Vagina (tissue), 2 donors: ENCODE measurements around the gene CFHR1. TPM values are rescaled to one million over a fixed set of nuclear protein-coding genes. Genes with fewer than 3 reads are reported as not detected.
"Not testable (repeated sequence)": the region's sequence is repeated elsewhere in the genome, so short reads cannot be mapped to it uniquely, and the experiment has no call there.

Experiments
- DNase-seq, 2 donors: peaks; one replicate each; pipeline ENCODE4 v3.0.0-alpha.2; 2017; ENCODE audit errors: extremely low spot score in 2 of 2
- H3K27ac ChIP-seq: fragments of 200-600 bp; sonication (generic); one replicate; pipeline ENCODE4 v1.5.1; 2019
- H3K27me3 ChIP-seq: fragments of 200-600 bp; sonication (generic); one replicate; pipeline ENCODE4 v1.5.1; 2019
- H3K36me3 ChIP-seq, 2 donors: fragments of 200-600 bp; sonication (generic); one replicate each; pipeline ENCODE4 v1.5.1; 2017 to 2019
- H3K4me1 ChIP-seq: fragments of 200-600 bp; sonication (generic); one replicate; pipeline ENCODE4 v1.5.1; 2019
- H3K4me3 ChIP-seq, 2 donors: fragments of 200-600 bp; sonication (generic); 1 replicate in 1 of 2; 2 replicates in 1 of 2; pipeline ENCODE4 v1.5.1; 2016 to 2019
- H3K9me3 ChIP-seq: fragments of 200-600 bp; sonication (generic); one replicate; pipeline ENCODE4 v1.5.1; 2019
- CTCF ChIP-seq, 3 experiments: fragments of 450-650 bp in 2 of 3; fragments of 200-600 bp in 1 of 3; sonication (generic) in 1 of 3; IDR thresholded peaks; one replicate each; pipeline ENCODE4 v1.5.1; 2017 to 2019; ENCODE audit warnings: antibody characterized with exemption in 3 of 3, mild to moderate bottlenecking in 2 of 3, moderate library complexity in 2 of 3
- POLR2A ChIP-seq, 2 donors: fragments of 450-650 bp; IDR thresholded peaks; one replicate each; pipeline ENCODE4 v1.6.1; 2017; ENCODE audit warnings: antibody characterized with exemption in 2 of 2, mild to moderate bottlenecking in 2 of 2, moderate library complexity in 2 of 2
- POLR2AphosphoS5 ChIP-seq, 2 donors: sonication (generic); formaldehyde crosslinking; IDR thresholded peaks; one replicate each; pipeline ENCODE4 v1.9.0; 2017; ENCODE audit warnings: antibody characterized with exemption in 2 of 2, mild to moderate bottlenecking in 2 of 2, low read depth in 1 of 2; ENCODE audit not compliant: insufficient read depth in 1 of 2
- intact Hi-C: fragments of 100-400 bp; cut with DNase I; formaldehyde crosslinking; loops from one replicate; pipeline ENCODE4 v1.15.1; 2023
- total RNA-seq: library from RNA; depleted of rRNA; stranded (reverse); fragments of >200 nt; gene quantifications from one replicate; pipeline ENCODE4 v1.2.3, GENCODE V29; 2016

CFHR1 gene
- total RNA-seq, result not detected

GRCh38 chr1:196819531-196819930, at the start of gene CFHR1:
Gene CFHR1, plus strand, starts transcription at chr1:196819731. Its CDS starts 114 bp downstream, at chr1:196819845.
- H3K9me3 ChIP-seq, H3K36me3 ChIP-seq, H3K27me3 ChIP-seq, H3K27ac ChIP-seq, H3K4me3 ChIP-seq, DNase-seq, intact Hi-C loops, H3K4me1 ChIP-seq: not testable (repeated sequence)

- intact Hi-C loops, H3K36me3 ChIP-seq, H3K4me3 ChIP-seq, H3K27me3 ChIP-seq, DNase-seq, H3K4me1 ChIP-seq, H3K27ac ChIP-seq, H3K9me3 ChIP-seq: not testable (repeated sequence)
Measured at GRCh38 chr1:196769823-196770222, 49.7 kb upstream of the CFHR1 start.

GRCh38 chr1:196773713-196774112, 45.8 kb upstream of the CFHR1 start:
- no peaks in the 10 kb centered on the region for H3K9me3 ChIP-seq
- H3K27me3 ChIP-seq, result no peaks in the 10 kb centered on the region
- TF ChIP-seq POLR2A (IDR thresholded peaks at IDR 0.05) (no peak), POLR2AphosphoS5 (IDR thresholded peaks at IDR 0.05; ENCODE audit: insufficient read depth in 1 of 2, low read depth in 1 of 2) (no peak), CTCF (IDR thresholded peaks at IDR 0.05) (no peak)
- no peaks in the 10 kb centered on the region for H3K4me1 ChIP-seq
- intact Hi-C loops, result no loop called here
- no peak overlapping the region for H3K4me3 ChIP-seq
- H3K36me3 ChIP-seq, result no peaks in the 10 kb centered on the region
- H3K27ac ChIP-seq, result no peak overlapping the region
- DNase-seq, result no peak

- Histone ChIP-seq H3K9me3 (no peaks in the 10 kb centered on the region), H3K36me3 (no peaks in the 10 kb centered on the region), H3K27me3 (no peaks in the 10 kb centered on the region), H3K27ac (no peak overlapping the region), H3K4me3 (no peak overlapping the region), H3K4me1 (no peaks in the 10 kb centered on the region)
- DNase-seq, result no peak
- intact Hi-C loops, result no loop called here
- TF ChIP-seq CTCF (IDR thresholded peaks at IDR 0.05) (no peak), POLR2A (IDR thresholded peaks at IDR 0.05) (no peak), POLR2AphosphoS5 (IDR thresholded peaks at IDR 0.05; ENCODE audit: insufficient read depth in 1 of 2, low read depth in 1 of 2) (no peak)
Measured at GRCh38 chr1:196774175-196774574, 45.4 kb upstream of the CFHR1 start.

- H3K27me3 ChIP-seq, result no peaks in the 10 kb centered on the region
- no peak for DNase-seq
- H3K4me3 ChIP-seq, result no peak within 1 kb of the TSS
- H3K9me3 ChIP-seq, result no peaks in the 10 kb centered on the region
- H3K36me3 ChIP-seq, result no peaks in the 10 kb centered on the region
- H3K27ac ChIP-seq, result no peak within 1 kb of the TSS
- H3K4me1 ChIP-seq, result no peaks in the 10 kb centered on the region
- intact Hi-C loops, result no loop called here
- no peak for TF ChIP-seq POLR2AphosphoS5 (IDR thresholded peaks at IDR 0.05; ENCODE audit: insufficient read depth in 1 of 2, low read depth in 1 of 2)
- no peak for TF ChIP-seq POLR2A (IDR thresholded peaks at IDR 0.05)
- TF ChIP-seq CTCF (IDR thresholded peaks at IDR 0.05), result no peak
Measured at GRCh38 chr1:196774603-196775002, 44.9 kb upstream of the CFHR1 start, which contains the start of gene CFHR3. Gene CFHR3, plus strand, starts transcription at chr1:196774840. Its CDS starts 47 bp downstream, at chr1:196774887.

GRCh38 chr1:196777603-196778002, 41.9 kb upstream of the CFHR1 start:
- TF ChIP-seq CTCF (IDR thresholded peaks at IDR 0.05) (no peak), POLR2A (IDR thresholded peaks at IDR 0.05) (no peak), POLR2AphosphoS5 (IDR thresholded peaks at IDR 0.05; ENCODE audit: insufficient read depth in 1 of 2, low read depth in 1 of 2) (no peak)
- no peaks in the 10 kb centered on the region for H3K36me3 ChIP-seq

More at GRCh38 chr1:196777603-196778002, 41.9 kb upstream of the CFHR1 start:
- Histone ChIP-seq H3K27me3 (no peaks in the 10 kb centered on the region), H3K4me1 (no peaks in the 10 kb centered on the region), H3K4me3 (no peak overlapping the region), H3K9me3 (no peaks in the 10 kb centered on the region), H3K27ac (no peak overlapping the region)
- no peak for DNase-seq
- intact Hi-C loops, result no loop called here
